WTC11 (cell line): ENCODE measurements around the gene MRTFA. TPM values are rescaled to one million over a fixed set of nuclear protein-coding genes. Genes with fewer than 3 reads are reported as not detected.

Source experiments
- ATAC-seq: fragments of 200-7000 bp; cut with Tn5 transposase; 2 replicates; pipeline ENCODE4 v1.10.0; 2021; ENCODE audit warnings: mild to moderate bottlenecking, moderate library complexity
- CTCF ChIA-PET: fragments of 300-600 bp; sonication (Branson Sonifier 250); formaldehyde crosslinking; loops from one replicate; lab custom pipeline; 2021; ENCODE audit warnings: antibody characterized with exemption; lab: Charles Lee
- POLR2A ChIA-PET: fragments of 350-600 bp; sonication (Branson Sonifier 250); formaldehyde crosslinking; loops from one replicate; lab custom pipeline; 2021; ENCODE audit warnings: antibody characterized with exemption; lab: Charles Lee
- DNase-seq: peaks from one replicate; pipeline ENCODE4 v3.0.0; 2021; ENCODE audit warnings: low spot score
- H3K27ac Mint-ChIP-seq: 2 replicates; pipeline ENCODE4 v1.8.0; 2021; ENCODE audit warnings: mixed read lengths
- H3K27me3 Mint-ChIP-seq: 2 replicates; pipeline ENCODE4 v1.8.0; 2021; ENCODE audit warnings: low read depth, mild to moderate bottlenecking, moderate library complexity, mixed read lengths
- H3K36me3 Mint-ChIP-seq: 2 replicates; pipeline ENCODE4 v1.8.0; 2021; ENCODE audit warnings: mixed read lengths
- H3K4me1 Mint-ChIP-seq: 2 replicates; pipeline ENCODE4 v1.8.0; 2022; ENCODE audit warnings: mixed read lengths
- H3K4me3 Mint-ChIP-seq: 2 replicates; pipeline ENCODE4 v1.8.0; 2021; ENCODE audit warnings: mild to moderate bottlenecking, moderate library complexity, mixed read lengths
- H3K9me3 Mint-ChIP-seq: 2 replicates; pipeline ENCODE4 v1.8.0; 2021; ENCODE audit warnings: mixed read lengths
- CBFB ChIP-seq: sonication (generic); formaldehyde crosslinking; IDR thresholded peaks from 2 replicates; pipeline ENCODE4 v1.8.1; 2022; ENCODE audit warnings: mild to moderate bottlenecking, low read depth, missing genetic modification reagents
- EMX1 ChIP-seq: fragments of 250-450 bp; sonication (Bioruptor Pico); IDR thresholded peaks from 2 replicates; pipeline ENCODE4 v1.8.0; 2021; ENCODE audit warnings: mild to moderate bottlenecking
- HMGA2 ChIP-seq: fragments of 250-450 bp; sonication (Bioruptor Pico); IDR thresholded peaks from 2 replicates; pipeline ENCODE4 v1.4.0; 2021; ENCODE audit warnings: mild to moderate bottlenecking, moderate library complexity
- MYBL2 ChIP-seq: sonication (generic); formaldehyde crosslinking; IDR thresholded peaks from 2 replicates; pipeline ENCODE4 v1.8.1; 2023; ENCODE audit warnings: mild to moderate bottlenecking, moderate library complexity, missing genetic modification reagents
- RORB ChIP-seq: fragments of 250-450 bp; sonication (Bioruptor Pico); IDR thresholded peaks from 2 replicates; pipeline ENCODE4 v1.9.0; 2021; ENCODE audit warnings: mild to moderate bottlenecking
- ZNF396 ChIP-seq: fragments of 250-450 bp; sonication (Bioruptor Pico); IDR thresholded peaks from 2 replicates; pipeline ENCODE4 v1.8.0; 2021; ENCODE audit warnings: mild to moderate bottlenecking, moderate library complexity, borderline replicate concordance
- ZNF423 ChIP-seq: fragments of 250-450 bp; sonication (Bioruptor Pico); IDR thresholded peaks from 2 replicates; pipeline ENCODE4 v2.1.2; 2022; ENCODE audit warnings: mild to moderate bottlenecking, moderate library complexity
- total RNA-seq: library from RNA; stranded (reverse); gene quantifications from 3 replicates; pipeline ENCODE4 v1.2.3, GENCODE V29; 2021
- TF ChIP-seq, protein P1 (sequence below): sonication (generic); formaldehyde crosslinking; IDR thresholded peaks from 2 replicates; pipeline ENCODE4 v1.8.0; 2023; ENCODE audit warnings: mild to moderate bottlenecking, missing genetic modification reagents
- TF ChIP-seq, protein P2 (sequence below): sonication (generic); formaldehyde crosslinking; IDR thresholded peaks from 2 replicates; pipeline ENCODE4 v1.8.1; 2023; ENCODE audit warnings: mild to moderate bottlenecking, moderate library complexity, missing genetic modification reagents
- TF ChIP-seq, protein P3 (sequence below): fragments of 250-450 bp; sonication (Bioruptor Pico); IDR thresholded peaks from 2 replicates; pipeline ENCODE4 v1.8.0; 2021; ENCODE audit warnings: mild to moderate bottlenecking
- TF ChIP-seq, protein P4 (sequence below): fragments of 250-450 bp; sonication (Bioruptor Pico); IDR thresholded peaks from 2 replicates; pipeline ENCODE4 v2.1.2; 2022; ENCODE audit warnings: mild to moderate bottlenecking, moderate library complexity
- TF ChIP-seq, protein P5 (sequence below): sonication (generic); formaldehyde crosslinking; IDR thresholded peaks from 2 replicates; pipeline ENCODE4 v1.8.0; 2023; ENCODE audit warnings: missing genetic modification reagents, mild to moderate bottlenecking, borderline replicate concordance
- TF ChIP-seq, protein P6 (sequence below): fragments of 250-450 bp; sonication (Bioruptor Pico); IDR thresholded peaks from 2 replicates; pipeline ENCODE4 v1.9.0; 2021; ENCODE audit warnings: mild to moderate bottlenecking, borderline replicate concordance
- TF ChIP-seq, protein P7 (sequence below): sonication (generic); formaldehyde crosslinking; IDR thresholded peaks from 2 replicates; pipeline ENCODE4 v1.8.1; 2023; ENCODE audit warnings: mild to moderate bottlenecking, missing genetic modification reagents, borderline replicate concordance

The MRTFA gene
- total RNA-seq, 1 experiment from 2014 or later: 48.4 TPM

DNA sequence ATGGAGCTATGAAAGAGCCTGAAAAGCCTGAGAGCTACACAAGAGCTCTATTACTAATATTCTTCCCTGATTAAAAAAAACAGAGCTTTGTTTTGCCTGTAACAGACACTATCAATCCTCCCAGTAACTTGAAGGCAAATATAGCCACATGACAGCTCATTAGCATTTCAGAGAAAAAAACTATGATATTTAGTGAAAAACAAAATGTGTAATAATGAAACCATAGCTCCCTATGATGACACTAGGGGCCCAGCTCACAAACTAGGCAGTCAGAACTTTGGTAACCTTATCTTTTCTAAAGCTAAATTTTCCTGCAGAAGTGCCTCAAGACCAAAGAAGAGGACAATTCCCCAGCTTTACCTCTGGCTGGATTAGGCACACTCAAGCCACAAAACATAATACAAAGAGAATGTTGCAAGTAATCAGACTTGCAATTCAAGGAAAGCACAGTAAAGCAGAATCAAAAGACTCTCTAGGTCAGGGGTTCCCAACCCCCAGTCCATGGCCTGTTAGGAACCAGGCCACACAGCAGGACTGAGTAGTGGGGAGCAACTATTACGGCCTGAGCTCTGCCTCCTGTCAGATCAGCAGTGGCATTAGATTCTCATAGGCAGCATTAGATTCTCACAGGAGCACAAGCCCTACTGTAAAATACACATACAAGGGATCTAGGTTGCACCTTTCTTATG, 53.3 kb downstream of the MRTFA start (continued):
- TF ChIP-seq, protein P1, sequence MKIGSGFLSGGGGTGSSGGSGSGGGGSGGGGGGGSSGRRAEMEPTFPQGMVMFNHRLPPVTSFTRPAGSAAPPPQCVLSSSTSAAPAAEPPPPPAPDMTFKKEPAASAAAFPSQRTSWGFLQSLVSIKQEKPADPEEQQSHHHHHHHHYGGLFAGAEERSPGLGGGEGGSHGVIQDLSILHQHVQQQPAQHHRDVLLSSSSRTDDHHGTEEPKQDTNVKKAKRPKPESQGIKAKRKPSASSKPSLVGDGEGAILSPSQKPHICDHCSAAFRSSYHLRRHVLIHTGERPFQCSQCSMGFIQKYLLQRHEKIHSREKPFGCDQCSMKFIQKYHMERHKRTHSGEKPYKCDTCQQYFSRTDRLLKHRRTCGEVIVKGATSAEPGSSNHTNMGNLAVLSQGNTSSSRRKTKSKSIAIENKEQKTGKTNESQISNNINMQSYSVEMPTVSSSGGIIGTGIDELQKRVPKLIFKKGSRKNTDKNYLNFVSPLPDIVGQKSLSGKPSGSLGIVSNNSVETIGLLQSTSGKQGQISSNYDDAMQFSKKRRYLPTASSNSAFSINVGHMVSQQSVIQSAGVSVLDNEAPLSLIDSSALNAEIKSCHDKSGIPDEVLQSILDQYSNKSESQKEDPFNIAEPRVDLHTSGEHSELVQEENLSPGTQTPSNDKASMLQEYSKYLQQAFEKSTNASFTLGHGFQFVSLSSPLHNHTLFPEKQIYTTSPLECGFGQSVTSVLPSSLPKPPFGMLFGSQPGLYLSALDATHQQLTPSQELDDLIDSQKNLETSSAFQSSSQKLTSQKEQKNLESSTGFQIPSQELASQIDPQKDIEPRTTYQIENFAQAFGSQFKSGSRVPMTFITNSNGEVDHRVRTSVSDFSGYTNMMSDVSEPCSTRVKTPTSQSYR: no peak
- TF ChIP-seq MYBL2 (CRISPR knock-in tag): no peak
- TF ChIP-seq, protein P2, sequence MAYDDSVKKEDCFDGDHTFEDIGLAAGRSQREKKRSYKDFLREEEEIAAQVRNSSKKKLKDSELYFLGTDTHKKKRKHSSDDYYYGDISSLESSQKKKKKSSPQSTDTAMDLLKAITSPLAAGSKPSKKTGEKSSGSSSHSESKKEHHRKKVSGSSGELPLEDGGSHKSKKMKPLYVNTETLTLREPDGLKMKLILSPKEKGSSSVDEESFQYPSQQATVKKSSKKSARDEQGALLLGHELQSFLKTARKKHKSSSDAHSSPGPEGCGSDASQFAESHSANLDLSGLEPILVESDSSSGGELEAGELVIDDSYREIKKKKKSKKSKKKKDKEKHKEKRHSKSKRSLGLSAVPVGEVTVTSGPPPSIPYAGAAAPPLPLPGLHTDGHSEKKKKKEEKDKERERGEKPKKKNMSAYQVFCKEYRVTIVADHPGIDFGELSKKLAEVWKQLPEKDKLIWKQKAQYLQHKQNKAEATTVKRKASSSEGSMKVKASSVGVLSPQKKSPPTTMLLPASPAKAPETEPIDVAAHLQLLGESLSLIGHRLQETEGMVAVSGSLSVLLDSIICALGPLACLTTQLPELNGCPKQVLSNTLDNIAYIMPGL (CRISPR knock-in tag): no peak
- TF ChIP-seq CBFB: no peak
- TF ChIP-seq, all 79 proteins: peak for 0

DNA sequence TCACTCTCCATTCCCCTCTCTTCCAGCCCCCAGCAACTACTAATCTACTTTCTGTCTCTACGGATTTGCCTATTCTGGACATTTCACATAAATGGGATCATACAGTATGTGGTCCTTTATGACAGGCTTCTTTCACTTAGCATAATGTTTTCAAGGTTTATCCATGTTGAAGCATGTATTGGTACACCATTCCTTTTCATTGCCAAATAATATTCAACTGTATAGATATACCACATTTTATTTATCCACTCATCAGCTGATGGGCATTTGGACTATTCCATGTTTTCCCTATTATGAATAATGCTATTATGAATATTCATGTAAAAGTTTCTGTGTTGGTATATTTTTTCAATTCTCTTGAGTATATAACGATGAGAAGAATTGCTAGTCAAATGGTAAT, 54.5 kb downstream of the MRTFA start:
- no peak overlapping the region for H3K27ac Mint-ChIP-seq
- no peak for DNase-seq
- no peak for TF ChIP-seq MYBL2 (CRISPR knock-in tag)
- TF ChIP-seq, protein P3, sequence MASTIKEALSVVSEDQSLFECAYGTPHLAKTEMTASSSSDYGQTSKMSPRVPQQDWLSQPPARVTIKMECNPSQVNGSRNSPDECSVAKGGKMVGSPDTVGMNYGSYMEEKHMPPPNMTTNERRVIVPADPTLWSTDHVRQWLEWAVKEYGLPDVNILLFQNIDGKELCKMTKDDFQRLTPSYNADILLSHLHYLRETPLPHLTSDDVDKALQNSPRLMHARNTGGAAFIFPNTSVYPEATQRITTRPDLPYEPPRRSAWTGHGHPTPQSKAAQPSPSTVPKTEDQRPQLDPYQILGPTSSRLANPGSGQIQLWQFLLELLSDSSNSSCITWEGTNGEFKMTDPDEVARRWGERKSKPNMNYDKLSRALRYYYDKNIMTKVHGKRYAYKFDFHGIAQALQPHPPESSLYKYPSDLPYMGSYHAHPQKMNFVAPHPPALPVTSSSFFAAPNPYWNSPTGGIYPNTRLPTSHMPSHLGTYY (CRISPR knock-in tag): no peak
- TF ChIP-seq RORB (CRISPR knock-in tag): no peak
- TF ChIP-seq, protein P4, sequence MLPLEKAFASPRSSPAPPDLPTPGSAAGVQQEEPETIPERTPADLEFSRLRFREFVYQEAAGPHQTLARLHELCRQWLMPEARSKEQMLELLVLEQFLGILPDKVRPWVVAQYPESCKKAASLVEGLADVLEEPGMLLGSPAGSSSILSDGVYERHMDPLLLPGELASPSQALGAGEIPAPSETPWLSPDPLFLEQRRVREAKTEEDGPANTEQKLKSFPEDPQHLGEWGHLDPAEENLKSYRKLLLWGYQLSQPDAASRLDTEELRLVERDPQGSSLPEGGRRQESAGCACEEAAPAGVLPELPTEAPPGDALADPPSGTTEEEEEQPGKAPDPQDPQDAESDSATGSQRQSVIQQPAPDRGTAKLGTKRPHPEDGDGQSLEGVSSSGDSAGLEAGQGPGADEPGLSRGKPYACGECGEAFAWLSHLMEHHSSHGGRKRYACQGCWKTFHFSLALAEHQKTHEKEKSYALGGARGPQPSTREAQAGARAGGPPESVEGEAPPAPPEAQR: no peak
- TF ChIP-seq HMGA2 (CRISPR knock-in tag): no peak
- no peak for TF ChIP-seq EMX1 (CRISPR knock-in tag)
- TF ChIP-seq ZNF396 (CRISPR knock-in tag): no peak
- TF ChIP-seq, protein P5, sequence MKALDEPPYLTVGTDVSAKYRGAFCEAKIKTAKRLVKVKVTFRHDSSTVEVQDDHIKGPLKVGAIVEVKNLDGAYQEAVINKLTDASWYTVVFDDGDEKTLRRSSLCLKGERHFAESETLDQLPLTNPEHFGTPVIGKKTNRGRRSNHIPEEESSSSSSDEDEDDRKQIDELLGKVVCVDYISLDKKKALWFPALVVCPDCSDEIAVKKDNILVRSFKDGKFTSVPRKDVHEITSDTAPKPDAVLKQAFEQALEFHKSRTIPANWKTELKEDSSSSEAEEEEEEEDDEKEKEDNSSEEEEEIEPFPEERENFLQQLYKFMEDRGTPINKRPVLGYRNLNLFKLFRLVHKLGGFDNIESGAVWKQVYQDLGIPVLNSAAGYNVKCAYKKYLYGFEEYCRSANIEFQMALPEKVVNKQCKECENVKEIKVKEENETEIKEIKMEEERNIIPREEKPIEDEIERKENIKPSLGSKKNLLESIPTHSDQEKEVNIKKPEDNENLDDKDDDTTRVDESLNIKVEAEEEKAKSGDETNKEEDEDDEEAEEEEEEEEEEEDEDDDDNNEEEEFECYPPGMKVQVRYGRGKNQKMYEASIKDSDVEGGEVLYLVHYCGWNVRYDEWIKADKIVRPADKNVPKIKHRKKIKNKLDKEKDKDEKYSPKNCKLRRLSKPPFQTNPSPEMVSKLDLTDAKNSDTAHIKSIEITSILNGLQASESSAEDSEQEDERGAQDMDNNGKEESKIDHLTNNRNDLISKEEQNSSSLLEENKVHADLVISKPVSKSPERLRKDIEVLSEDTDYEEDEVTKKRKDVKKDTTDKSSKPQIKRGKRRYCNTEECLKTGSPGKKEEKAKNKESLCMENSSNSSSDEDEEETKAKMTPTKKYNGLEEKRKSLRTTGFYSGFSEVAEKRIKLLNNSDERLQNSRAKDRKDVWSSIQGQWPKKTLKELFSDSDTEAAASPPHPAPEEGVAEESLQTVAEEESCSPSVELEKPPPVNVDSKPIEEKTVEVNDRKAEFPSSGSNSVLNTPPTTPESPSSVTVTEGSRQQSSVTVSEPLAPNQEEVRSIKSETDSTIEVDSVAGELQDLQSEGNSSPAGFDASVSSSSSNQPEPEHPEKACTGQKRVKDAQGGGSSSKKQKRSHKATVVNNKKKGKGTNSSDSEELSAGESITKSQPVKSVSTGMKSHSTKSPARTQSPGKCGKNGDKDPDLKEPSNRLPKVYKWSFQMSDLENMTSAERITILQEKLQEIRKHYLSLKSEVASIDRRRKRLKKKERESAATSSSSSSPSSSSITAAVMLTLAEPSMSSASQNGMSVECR (CRISPR knock-in tag): no peak
- TF ChIP-seq, protein P6, sequence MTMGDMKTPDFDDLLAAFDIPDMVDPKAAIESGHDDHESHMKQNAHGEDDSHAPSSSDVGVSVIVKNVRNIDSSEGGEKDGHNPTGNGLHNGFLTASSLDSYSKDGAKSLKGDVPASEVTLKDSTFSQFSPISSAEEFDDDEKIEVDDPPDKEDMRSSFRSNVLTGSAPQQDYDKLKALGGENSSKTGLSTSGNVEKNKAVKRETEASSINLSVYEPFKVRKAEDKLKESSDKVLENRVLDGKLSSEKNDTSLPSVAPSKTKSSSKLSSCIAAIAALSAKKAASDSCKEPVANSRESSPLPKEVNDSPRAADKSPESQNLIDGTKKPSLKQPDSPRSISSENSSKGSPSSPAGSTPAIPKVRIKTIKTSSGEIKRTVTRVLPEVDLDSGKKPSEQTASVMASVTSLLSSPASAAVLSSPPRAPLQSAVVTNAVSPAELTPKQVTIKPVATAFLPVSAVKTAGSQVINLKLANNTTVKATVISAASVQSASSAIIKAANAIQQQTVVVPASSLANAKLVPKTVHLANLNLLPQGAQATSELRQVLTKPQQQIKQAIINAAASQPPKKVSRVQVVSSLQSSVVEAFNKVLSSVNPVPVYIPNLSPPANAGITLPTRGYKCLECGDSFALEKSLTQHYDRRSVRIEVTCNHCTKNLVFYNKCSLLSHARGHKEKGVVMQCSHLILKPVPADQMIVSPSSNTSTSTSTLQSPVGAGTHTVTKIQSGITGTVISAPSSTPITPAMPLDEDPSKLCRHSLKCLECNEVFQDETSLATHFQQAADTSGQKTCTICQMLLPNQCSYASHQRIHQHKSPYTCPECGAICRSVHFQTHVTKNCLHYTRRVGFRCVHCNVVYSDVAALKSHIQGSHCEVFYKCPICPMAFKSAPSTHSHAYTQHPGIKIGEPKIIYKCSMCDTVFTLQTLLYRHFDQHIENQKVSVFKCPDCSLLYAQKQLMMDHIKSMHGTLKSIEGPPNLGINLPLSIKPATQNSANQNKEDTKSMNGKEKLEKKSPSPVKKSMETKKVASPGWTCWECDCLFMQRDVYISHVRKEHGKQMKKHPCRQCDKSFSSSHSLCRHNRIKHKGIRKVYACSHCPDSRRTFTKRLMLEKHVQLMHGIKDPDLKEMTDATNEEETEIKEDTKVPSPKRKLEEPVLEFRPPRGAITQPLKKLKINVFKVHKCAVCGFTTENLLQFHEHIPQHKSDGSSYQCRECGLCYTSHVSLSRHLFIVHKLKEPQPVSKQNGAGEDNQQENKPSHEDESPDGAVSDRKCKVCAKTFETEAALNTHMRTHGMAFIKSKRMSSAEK (CRISPR knock-in tag): no peak
- TF ChIP-seq, protein P7, sequence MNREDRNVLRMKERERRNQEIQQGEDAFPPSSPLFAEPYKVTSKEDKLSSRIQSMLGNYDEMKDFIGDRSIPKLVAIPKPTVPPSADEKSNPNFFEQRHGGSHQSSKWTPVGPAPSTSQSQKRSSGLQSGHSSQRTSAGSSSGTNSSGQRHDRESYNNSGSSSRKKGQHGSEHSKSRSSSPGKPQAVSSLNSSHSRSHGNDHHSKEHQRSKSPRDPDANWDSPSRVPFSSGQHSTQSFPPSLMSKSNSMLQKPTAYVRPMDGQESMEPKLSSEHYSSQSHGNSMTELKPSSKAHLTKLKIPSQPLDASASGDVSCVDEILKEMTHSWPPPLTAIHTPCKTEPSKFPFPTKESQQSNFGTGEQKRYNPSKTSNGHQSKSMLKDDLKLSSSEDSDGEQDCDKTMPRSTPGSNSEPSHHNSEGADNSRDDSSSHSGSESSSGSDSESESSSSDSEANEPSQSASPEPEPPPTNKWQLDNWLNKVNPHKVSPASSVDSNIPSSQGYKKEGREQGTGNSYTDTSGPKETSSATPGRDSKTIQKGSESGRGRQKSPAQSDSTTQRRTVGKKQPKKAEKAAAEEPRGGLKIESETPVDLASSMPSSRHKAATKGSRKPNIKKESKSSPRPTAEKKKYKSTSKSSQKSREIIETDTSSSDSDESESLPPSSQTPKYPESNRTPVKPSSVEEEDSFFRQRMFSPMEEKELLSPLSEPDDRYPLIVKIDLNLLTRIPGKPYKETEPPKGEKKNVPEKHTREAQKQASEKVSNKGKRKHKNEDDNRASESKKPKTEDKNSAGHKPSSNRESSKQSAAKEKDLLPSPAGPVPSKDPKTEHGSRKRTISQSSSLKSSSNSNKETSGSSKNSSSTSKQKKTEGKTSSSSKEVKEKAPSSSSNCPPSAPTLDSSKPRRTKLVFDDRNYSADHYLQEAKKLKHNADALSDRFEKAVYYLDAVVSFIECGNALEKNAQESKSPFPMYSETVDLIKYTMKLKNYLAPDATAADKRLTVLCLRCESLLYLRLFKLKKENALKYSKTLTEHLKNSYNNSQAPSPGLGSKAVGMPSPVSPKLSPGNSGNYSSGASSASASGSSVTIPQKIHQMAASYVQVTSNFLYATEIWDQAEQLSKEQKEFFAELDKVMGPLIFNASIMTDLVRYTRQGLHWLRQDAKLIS (CRISPR knock-in tag): no peak
- no peak for TF ChIP-seq ZNF423 (CRISPR knock-in tag)

More for the DNA sequence above, 54.5 kb downstream of the MRTFA start:
- POLR2A ChIA-PET: no interaction called here
- Mint-ChIP-seq H3K36me3 (peaks cover 24% of the 10 kb centered on the region), H3K9me3 (peaks cover 24% of the 10 kb centered on the region), H3K4me1 (peaks cover 3% of the 10 kb centered on the region), H3K27me3 (no peaks in the 10 kb centered on the region), H3K4me3 (no peak overlapping the region)
- CTCF ChIA-PET: no interaction called here
- no peak for ATAC-seq
